GM23338 (cell line): ENCODE measurements around the gene CCDC40. TPM values are rescaled to one million over a fixed set of nuclear protein-coding genes. Genes with fewer than 3 reads are reported as not detected.

ENCODE experiments used
- ATAC-seq: fragments of 200-7000 bp; cut with Tn5 transposase; 3 replicates; pipeline ENCODE4 v1.9.1; 2020
- DNase-seq: peaks from one replicate; pipeline ENCODE4 v3.0.0-alpha.2; 2015; ENCODE audit warnings: low spot score
- H2AFZ ChIP-seq: fragments of 200-600 bp; sonication (generic); 2 replicates; pipeline ENCODE4 v1.8.0; 2016; ENCODE audit warnings: antibody characterized with exemption, mild to moderate bottlenecking, moderate library complexity
- H3F3A ChIP-seq: fragments of 200-600 bp; sonication (generic); replicated peaks from 2 replicates; pipeline ENCODE4 v1.8.0; 2017; ENCODE audit warnings: antibody characterized with exemption, mixed run types, low read depth
- H3K27ac ChIP-seq: fragments of 200-600 bp; sonication (generic); 2 replicates; pipeline ENCODE4 v1.6.1; 2016; ENCODE audit warnings: low read depth
- H3K27me3 ChIP-seq: fragments of 200-600 bp; sonication (generic); 2 replicates; pipeline ENCODE4 v1.8.0; 2016; ENCODE audit warnings: mild to moderate bottlenecking, mixed run types, moderate library complexity; ENCODE audit not compliant: insufficient read depth
- H3K36me3 ChIP-seq: fragments of 200-600 bp; sonication (generic); 2 replicates; pipeline ENCODE4 v1.8.0; 2016; ENCODE audit warnings: mild to moderate bottlenecking; ENCODE audit not compliant: insufficient read depth
- H3K4me1 ChIP-seq: fragments of 200-600 bp; sonication (generic); 2 replicates; pipeline ENCODE4 v1.8.0; 2016; ENCODE audit warnings: mild to moderate bottlenecking, moderate library complexity; ENCODE audit not compliant: insufficient read depth
- H3K4me2 ChIP-seq: fragments of 200-600 bp; sonication (generic); 2 replicates; pipeline ENCODE4 v1.7.1; 2017; ENCODE audit warnings: mixed run types
- H3K4me3 ChIP-seq: fragments of 200-600 bp; sonication (generic); 2 replicates; pipeline ENCODE4 v1.6.1; 2016; ENCODE audit warnings: mixed run types
- H3K79me2 ChIP-seq: fragments of 200-600 bp; sonication (generic); replicated peaks from 2 replicates; pipeline ENCODE4 v1.8.0; 2017; ENCODE audit warnings: mild to moderate bottlenecking; ENCODE audit not compliant: insufficient read depth
- H3K9me2 ChIP-seq: fragments of 200-600 bp; sonication (generic); 2 replicates; pipeline ENCODE4 v1.8.0; 2017; ENCODE audit not compliant: insufficient read depth
- H4K20me1 ChIP-seq: fragments of 200-600 bp; sonication (generic); replicated peaks from 2 replicates; pipeline ENCODE4 v1.8.0; 2017; ENCODE audit warnings: mild to moderate bottlenecking; ENCODE audit not compliant: insufficient read depth
- H3K27ac Mint-ChIP-seq: 2 replicates; pipeline ENCODE4 v1.8.0; 2020; ENCODE audit warnings: inconsistent platforms, mild to moderate bottlenecking, moderate library complexity, mixed read lengths
- H3K27me3 Mint-ChIP-seq: 3 replicates; pipeline ENCODE4 v1.8.0; 2022; ENCODE audit warnings: low read depth, mild to moderate bottlenecking, moderate library complexity, mixed read lengths, inconsistent platforms; ENCODE audit not compliant: insufficient read depth, poor library complexity
- H3K36me3 Mint-ChIP-seq: 3 replicates; pipeline ENCODE4 v1.8.0; 2021; ENCODE audit warnings: low read depth, mild to moderate bottlenecking, inconsistent platforms, moderate library complexity, mixed read lengths
- H3K4me1 Mint-ChIP-seq: 3 replicates; pipeline ENCODE4 v1.8.0; 2020; ENCODE audit warnings: mild to moderate bottlenecking, inconsistent platforms, mixed read lengths
- H3K4me3 Mint-ChIP-seq: 3 replicates; pipeline ENCODE4 v1.8.0; 2021; ENCODE audit warnings: moderate library complexity, mild to moderate bottlenecking, inconsistent platforms, mixed read lengths
- H3K9me3 Mint-ChIP-seq: 3 replicates; pipeline ENCODE4 v1.8.0; 2020; ENCODE audit warnings: moderate library complexity, mild to moderate bottlenecking, inconsistent platforms, mixed read lengths
- CREB1 ChIP-seq: fragments of 250-450 bp; sonication (Bioruptor Pico); IDR thresholded peaks from 2 replicates; pipeline ENCODE4 v1.5.0; 2020; ENCODE audit warnings: low read depth, mild to moderate bottlenecking, moderate library complexity
- EZH2 ChIP-seq: fragments of 200-600 bp; sonication (generic); IDR thresholded peaks from one replicate; pipeline ENCODE4 v1.8.0; 2017; ENCODE audit warnings: antibody characterized with exemption, mild to moderate bottlenecking, low read depth; ENCODE audit not compliant: unreplicated experiment
- EZH2phosphoT487 ChIP-seq: fragments of 200-600 bp; sonication (generic); IDR thresholded peaks from one replicate; pipeline ENCODE4 v1.8.1; 2018; ENCODE audit warnings: antibody characterized with exemption; ENCODE audit not compliant: unreplicated experiment
- JUNB ChIP-seq: IDR thresholded peaks from one replicate; pipeline ENCODE4 v1.6.1; 2016; ENCODE audit warnings: antibody characterized with exemption; ENCODE audit not compliant: unreplicated experiment
- NANOG ChIP-seq: IDR thresholded peaks from 2 replicates; pipeline ENCODE4 v1.6.1; 2016; ENCODE audit warnings: antibody characterized with exemption, borderline replicate concordance
- POLR2AphosphoS5 ChIP-seq: IDR thresholded peaks from 2 replicates; pipeline ENCODE4 v1.6.1; 2016; ENCODE audit warnings: antibody characterized with exemption, low read depth
- STAT1 ChIP-seq: IDR thresholded peaks from one replicate; pipeline ENCODE4 v1.6.1; 2016; ENCODE audit warnings: antibody characterized with exemption; ENCODE audit not compliant: unreplicated experiment
- ZNF114 ChIP-seq: fragments of 250-450 bp; sonication (Bioruptor Pico); IDR thresholded peaks from 2 replicates; pipeline ENCODE4 v1.5.0; 2020; ENCODE audit warnings: mild to moderate bottlenecking, moderate library complexity
- polyA plus RNA-seq: library from polyadenylated mRNA; unstranded; fragments of >200 nt; fragmentation: Nextera tagmentation; extraction: Ambion mirVana; gene quantifications from 2 replicates; pipeline ENCODE4 v1.2.1, GENCODE V29; 2016
- total RNA-seq: library from RNA; depleted of rRNA; stranded (reverse); fragments of >200 nt; shearing (Covaris generic); gene quantifications from 2 replicates; pipeline ENCODE4 v1.2.3, GENCODE V29; 2014
- TF ChIP-seq, protein P1 (sequence below), 2 experiments: fragments of 200-600 bp in 1 of 2; sonication (generic) in 1 of 2; conservative IDR thresholded peaks; 2 replicates each; pipeline versions ENCODE4 v1.5.1 to v1.6.1; 2016 to 2017; ENCODE audit warnings: antibody characterized with exemption in 2 of 2, low read depth in 2 of 2, mild to moderate bottlenecking in 2 of 2, moderate library complexity in 1 of 2
- TF ChIP-seq, protein P2 (sequence below): IDR thresholded peaks from one replicate; pipeline ENCODE4 v1.6.1; 2018; ENCODE audit warnings: antibody characterized with exemption; ENCODE audit not compliant: unreplicated experiment
- TF ChIP-seq, protein P3 (sequence below): fragments of 250-450 bp; sonication (Bioruptor Pico); IDR thresholded peaks from 2 replicates; pipeline ENCODE4 v1.5.0; 2020; ENCODE audit warnings: mild to moderate bottlenecking, moderate library complexity

CCDC40 gene
- total and polyA plus RNA-seq, 2 experiments from 2014 or later, result 7.6 to 8.1 TPM

DNA sequence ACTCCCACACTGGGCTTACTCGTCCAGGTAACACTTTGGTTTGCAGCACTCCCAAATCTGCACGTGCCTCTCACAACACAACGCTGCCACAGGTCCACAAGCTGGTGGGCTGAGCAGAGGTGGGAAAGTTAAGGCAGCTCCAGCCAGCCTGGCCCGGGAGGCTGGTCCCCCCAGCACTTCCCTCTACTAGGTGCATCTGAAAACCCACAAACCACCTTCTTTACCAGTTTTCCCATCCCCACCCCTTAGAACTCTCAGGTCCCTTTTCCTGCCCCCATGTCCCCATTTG lies 63.5 kb downstream of the CCDC40 start (continued):
- TF ChIP-seq POLR2AphosphoS5, result no peak
- TF ChIP-seq NANOG, result no peak
- no peak for TF ChIP-seq JUNB

DNA sequence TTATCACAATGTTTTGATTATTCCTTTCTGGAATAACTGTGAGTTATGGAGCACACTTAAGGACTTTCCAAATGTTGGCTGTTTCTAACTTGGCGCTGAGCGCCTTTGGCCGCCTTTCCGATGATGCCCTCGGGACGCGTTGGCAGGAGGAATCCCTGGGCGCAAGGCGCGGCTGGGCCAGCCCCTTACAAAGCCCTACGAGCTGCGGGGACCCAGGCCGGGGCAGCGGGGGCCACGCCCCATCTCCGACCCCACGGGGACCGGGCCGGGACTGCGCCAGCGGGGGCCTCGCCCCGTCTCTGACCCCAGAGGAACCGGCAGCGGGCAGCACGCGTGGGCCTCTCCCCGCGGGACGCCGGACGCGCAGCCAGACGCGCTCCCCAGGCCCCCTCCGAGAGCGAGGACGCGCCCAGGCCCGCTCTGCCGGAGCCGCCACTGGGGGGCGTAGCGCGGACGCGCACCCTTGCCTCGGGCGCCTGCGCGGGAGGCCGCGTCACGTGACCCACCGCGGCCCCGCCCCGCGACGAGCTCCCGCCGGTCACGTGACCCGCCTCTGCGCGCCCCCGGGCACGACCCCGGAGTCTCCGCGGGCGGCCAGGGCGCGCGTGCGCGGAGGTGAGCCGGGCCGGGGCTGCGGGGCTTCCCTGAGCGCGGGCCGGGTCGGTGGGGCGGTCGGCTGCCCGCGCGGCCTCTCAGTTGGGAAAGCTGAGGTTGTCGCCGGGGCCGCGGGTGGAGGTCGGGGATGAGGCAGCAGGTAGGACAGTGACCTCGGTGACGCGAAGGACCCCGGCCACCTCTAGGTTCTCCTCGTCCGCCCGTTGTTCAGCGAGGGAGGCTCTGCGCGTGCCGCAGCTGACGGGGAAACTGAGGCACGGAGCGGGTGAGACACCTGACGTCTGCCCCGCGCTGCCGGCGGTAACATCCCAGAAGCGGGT lies 64.8 kb downstream of the CCDC40 start, which contains the start of gene GAA:
TSS of gene GAA (plus strand) at position 571 of the 935 bp plus-strand sequence. CDS start 3,006 bp downstream, outside the sequence.
- Mint-ChIP-seq H3K36me3 (peaks cover 3% of the 10 kb centered on the region; the same call in 2 of the 3 replicates), H3K27me3 (peaks cover 19% of the 10 kb centered on the region), H3K27ac (peak within 1 kb of the TSS; percentile 60), H3K9me3 (no peaks in the 10 kb centered on the region; the same call in 2 of the 3 replicates), H3K4me1 (peaks cover 22% of the 10 kb centered on the region), H3K4me3 (peak within 1 kb of the TSS; percentile 91)
- peaks cover 10% of the 10 kb centered on the region; the same call in 1 of the 2 replicates for H3K4me1 ChIP-seq
- no peak within 1 kb of the TSS for H3K27ac ChIP-seq
- peak within 1 kb of the TSS; percentile 96 for H2AFZ ChIP-seq
- DNase-seq (peak; percentile 87), ATAC-seq (peak; percentile 81)
- H4K20me1 ChIP-seq, result no peaks in the 10 kb centered on the region
- H3K36me3 ChIP-seq, result no peaks in the 10 kb centered on the region
- 0 out of 2 replicates have a peak, but pooled peaks cover 5% of the 10 kb centered on the region for H3K79me2 ChIP-seq
- peak within 1 kb of the TSS; percentile 71 for H3K4me3 ChIP-seq
- peaks cover 8% of the 10 kb centered on the region; the same call in 1 of the 2 replicates for H3K27me3 ChIP-seq
- no peaks in the 10 kb centered on the region for H3K9me2 ChIP-seq
- H3K4me2 ChIP-seq, result peak within 1 kb of the TSS; percentile 90
- 0 out of 2 replicates have a peak, but pooled peaks cover 4% of the 10 kb centered on the region for H3F3A ChIP-seq
- TF ChIP-seq EZH2phosphoT487 (no peak), STAT1 (no peak), EZH2 (no peak), NANOG (no peak), CREB1 (CRISPR knock-in tag) (peak; percentile 44; the same call in 1 of the 2 replicates), ZNF114 (no peak), JUNB (no peak), POLR2AphosphoS5 (peak; percentile 70)
- TF ChIP-seq, protein P1, sequence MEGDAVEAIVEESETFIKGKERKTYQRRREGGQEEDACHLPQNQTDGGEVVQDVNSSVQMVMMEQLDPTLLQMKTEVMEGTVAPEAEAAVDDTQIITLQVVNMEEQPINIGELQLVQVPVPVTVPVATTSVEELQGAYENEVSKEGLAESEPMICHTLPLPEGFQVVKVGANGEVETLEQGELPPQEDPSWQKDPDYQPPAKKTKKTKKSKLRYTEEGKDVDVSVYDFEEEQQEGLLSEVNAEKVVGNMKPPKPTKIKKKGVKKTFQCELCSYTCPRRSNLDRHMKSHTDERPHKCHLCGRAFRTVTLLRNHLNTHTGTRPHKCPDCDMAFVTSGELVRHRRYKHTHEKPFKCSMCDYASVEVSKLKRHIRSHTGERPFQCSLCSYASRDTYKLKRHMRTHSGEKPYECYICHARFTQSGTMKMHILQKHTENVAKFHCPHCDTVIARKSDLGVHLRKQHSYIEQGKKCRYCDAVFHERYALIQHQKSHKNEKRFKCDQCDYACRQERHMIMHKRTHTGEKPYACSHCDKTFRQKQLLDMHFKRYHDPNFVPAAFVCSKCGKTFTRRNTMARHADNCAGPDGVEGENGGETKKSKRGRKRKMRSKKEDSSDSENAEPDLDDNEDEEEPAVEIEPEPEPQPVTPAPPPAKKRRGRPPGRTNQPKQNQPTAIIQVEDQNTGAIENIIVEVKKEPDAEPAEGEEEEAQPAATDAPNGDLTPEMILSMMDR (conservative IDR thresholded peaks at IDR 0.05; ENCODE audit: low read depth in 2 of 2), result peak; percentile 55 to 81; a peak in 3 of 4 replicates
- TF ChIP-seq, protein P2, sequence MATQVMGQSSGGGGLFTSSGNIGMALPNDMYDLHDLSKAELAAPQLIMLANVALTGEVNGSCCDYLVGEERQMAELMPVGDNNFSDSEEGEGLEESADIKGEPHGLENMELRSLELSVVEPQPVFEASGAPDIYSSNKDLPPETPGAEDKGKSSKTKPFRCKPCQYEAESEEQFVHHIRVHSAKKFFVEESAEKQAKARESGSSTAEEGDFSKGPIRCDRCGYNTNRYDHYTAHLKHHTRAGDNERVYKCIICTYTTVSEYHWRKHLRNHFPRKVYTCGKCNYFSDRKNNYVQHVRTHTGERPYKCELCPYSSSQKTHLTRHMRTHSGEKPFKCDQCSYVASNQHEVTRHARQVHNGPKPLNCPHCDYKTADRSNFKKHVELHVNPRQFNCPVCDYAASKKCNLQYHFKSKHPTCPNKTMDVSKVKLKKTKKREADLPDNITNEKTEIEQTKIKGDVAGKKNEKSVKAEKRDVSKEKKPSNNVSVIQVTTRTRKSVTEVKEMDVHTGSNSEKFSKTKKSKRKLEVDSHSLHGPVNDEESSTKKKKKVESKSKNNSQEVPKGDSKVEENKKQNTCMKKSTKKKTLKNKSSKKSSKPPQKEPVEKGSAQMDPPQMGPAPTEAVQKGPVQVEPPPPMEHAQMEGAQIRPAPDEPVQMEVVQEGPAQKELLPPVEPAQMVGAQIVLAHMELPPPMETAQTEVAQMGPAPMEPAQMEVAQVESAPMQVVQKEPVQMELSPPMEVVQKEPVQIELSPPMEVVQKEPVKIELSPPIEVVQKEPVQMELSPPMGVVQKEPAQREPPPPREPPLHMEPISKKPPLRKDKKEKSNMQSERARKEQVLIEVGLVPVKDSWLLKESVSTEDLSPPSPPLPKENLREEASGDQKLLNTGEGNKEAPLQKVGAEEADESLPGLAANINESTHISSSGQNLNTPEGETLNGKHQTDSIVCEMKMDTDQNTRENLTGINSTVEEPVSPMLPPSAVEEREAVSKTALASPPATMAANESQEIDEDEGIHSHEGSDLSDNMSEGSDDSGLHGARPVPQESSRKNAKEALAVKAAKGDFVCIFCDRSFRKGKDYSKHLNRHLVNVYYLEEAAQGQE, result no peak
- TF ChIP-seq, protein P3, sequence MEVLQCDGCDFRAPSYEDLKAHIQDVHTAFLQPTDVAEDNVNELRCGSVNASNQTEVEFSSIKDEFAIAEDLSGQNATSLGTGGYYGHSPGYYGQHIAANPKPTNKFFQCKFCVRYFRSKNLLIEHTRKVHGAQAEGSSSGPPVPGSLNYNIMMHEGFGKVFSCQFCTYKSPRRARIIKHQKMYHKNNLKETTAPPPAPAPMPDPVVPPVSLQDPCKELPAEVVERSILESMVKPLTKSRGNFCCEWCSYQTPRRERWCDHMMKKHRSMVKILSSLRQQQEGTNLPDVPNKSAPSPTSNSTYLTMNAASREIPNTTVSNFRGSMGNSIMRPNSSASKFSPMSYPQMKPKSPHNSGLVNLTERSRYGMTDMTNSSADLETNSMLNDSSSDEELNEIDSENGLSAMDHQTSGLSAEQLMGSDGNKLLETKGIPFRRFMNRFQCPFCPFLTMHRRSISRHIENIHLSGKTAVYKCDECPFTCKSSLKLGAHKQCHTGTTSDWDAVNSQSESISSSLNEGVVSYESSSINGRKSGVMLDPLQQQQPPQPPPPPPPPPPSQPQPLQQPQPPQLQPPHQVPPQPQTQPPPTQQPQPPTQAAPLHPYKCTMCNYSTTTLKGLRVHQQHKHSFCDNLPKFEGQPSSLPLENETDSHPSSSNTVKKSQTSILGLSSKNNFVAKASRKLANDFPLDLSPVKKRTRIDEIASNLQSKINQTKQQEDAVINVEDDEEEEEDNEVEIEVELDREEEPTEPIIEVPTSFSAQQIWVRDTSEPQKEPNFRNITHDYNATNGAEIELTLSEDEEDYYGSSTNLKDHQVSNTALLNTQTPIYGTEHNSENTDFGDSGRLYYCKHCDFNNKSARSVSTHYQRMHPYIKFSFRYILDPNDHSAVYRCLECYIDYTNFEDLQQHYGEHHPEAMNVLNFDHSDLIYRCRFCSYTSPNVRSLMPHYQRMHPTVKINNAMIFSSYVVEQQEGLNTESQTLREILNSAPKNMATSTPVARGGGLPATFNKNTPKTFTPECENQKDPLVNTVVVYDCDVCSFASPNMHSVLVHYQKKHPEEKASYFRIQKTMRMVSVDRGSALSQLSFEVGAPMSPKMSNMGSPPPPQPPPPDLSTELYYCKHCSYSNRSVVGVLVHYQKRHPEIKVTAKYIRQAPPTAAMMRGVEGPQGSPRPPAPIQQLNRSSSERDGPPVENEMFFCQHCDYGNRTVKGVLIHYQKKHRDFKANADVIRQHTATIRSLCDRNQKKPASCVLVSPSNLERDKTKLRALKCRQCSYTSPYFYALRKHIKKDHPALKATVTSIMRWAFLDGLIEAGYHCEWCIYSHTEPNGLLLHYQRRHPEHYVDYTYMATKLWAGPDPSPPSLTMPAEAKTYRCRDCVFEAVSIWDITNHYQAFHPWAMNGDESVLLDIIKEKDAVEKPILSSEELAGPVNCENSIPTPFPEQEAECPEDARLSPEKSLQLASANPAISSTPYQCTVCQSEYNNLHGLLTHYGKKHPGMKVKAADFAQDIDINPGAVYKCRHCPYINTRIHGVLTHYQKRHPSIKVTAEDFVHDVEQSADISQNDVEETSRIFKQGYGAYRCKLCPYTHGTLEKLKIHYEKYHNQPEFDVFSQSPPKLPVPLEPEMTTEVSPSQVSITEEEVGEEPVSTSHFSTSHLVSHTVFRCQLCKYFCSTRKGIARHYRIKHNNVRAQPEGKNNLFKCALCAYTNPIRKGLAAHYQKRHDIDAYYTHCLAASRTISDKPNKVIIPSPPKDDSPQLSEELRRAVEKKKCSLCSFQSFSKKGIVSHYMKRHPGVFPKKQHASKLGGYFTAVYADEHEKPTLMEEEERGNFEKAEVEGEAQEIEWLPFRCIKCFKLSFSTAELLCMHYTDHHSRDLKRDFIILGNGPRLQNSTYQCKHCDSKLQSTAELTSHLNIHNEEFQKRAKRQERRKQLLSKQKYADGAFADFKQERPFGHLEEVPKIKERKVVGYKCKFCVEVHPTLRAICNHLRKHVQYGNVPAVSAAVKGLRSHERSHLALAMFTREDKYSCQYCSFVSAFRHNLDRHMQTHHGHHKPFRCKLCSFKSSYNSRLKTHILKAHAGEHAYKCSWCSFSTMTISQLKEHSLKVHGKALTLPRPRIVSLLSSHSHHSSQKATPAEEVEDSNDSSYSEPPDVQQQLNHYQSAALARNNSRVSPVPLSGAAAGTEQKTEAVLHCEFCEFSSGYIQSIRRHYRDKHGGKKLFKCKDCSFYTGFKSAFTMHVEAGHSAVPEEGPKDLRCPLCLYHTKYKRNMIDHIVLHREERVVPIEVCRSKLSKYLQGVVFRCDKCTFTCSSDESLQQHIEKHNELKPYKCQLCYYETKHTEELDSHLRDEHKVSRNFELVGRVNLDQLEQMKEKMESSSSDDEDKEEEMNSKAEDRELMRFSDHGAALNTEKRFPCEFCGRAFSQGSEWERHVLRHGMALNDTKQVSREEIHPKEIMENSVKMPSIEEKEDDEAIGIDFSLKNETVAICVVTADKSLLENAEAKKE (CRISPR knock-in tag), result no peak
